ENCODE data around the gene PRAC2.

The PRAC2 gene

GRCh38 chr17:48728232-48729231 is 5.5 kb downstream of the PRAC2 start, which contains the start of gene HOXB13:
Gene HOXB13 (minus strand): TSS chr17:48728750. CDS start chr17:48728593, 157 bp downstream.
- no peaks in the 10 kb centered on the region for H3F3A ChIP-seq (ENCODE audit: insufficient read depth, low read length)
- no peaks in the 10 kb centered on the region for H4K20me1 ChIP-seq (ENCODE audit: insufficient read depth, low read length)
- peak; percentile 41 for DNase-seq
- no peaks in the 10 kb centered on the region for H3K79me2 ChIP-seq (ENCODE audit: low read length)
- H3K9me2 ChIP-seq (replicated peaks; ENCODE audit: insufficient read depth, low read length) = no peaks in the 10 kb centered on the region
- H2AFZ ChIP-seq (ENCODE audit: low read length) = peak within 1 kb of the TSS; percentile 59
- H3K4me2 ChIP-seq (ENCODE audit: low read depth, low read length) = peak within 1 kb of the TSS; percentile 76
- H3K9me3 ChIP-seq (replicated peaks; ENCODE audit: insufficient read depth, low read length) = no peaks in the 10 kb centered on the region
- TF ChIP-seq EZH2phosphoT487 (IDR thresholded peaks at IDR 0.05; ENCODE audit: low read length) (no peak), CTCF (IDR thresholded peaks at IDR 0.05; ENCODE audit: low read length) (no peak), EZH2 (optimal IDR thresholded peaks at IDR 0.05; ENCODE audit: low read depth, low read length) (no peak)
- no peaks in the 10 kb centered on the region for H3K36me3 ChIP-seq (replicated peaks; ENCODE audit: insufficient read depth, low read length)
- no peak within 1 kb of the TSS for H3K9ac ChIP-seq (ENCODE audit: low read length)
- H3K27ac ChIP-seq (ENCODE audit: low read length) = no peak within 1 kb of the TSS
- peak within 1 kb of the TSS; percentile 56 for H3K4me3 ChIP-seq (ENCODE audit: low read length)
- H3K4me1 ChIP-seq (ENCODE audit: low read length) = 0 out of 2 replicates have a peak, but pooled peaks cover 2% of the 10 kb centered on the region
- H3K27me3 ChIP-seq (replicated peaks; ENCODE audit: insufficient read depth, low read length) = peaks cover 97% of the 10 kb centered on the region

GRCh38 chr17:48729335-48730239 is 6.6 kb downstream of the PRAC2 start:
- Histone ChIP-seq H3F3A (ENCODE audit: insufficient read depth, low read length) (no peaks in the 10 kb centered on the region), H3K27me3 (replicated peaks; ENCODE audit: insufficient read depth, low read length) (peaks cover 98% of the 10 kb centered on the region), H3K9me3 (replicated peaks; ENCODE audit: insufficient read depth, low read length) (no peaks in the 10 kb centered on the region), H3K4me1 (ENCODE audit: low read length) (0 out of 2 replicates have a peak, but pooled peaks cover 3% of the 10 kb centered on the region), H2AFZ (ENCODE audit: low read length) (no peak overlapping the region), H3K36me3 (replicated peaks; ENCODE audit: insufficient read depth, low read length) (no peaks in the 10 kb centered on the region), H3K79me2 (ENCODE audit: low read length) (no peaks in the 10 kb centered on the region), H3K9me2 (replicated peaks; ENCODE audit: insufficient read depth, low read length) (no peaks in the 10 kb centered on the region), H3K9ac (ENCODE audit: low read length) (no peak overlapping the region), H4K20me1 (ENCODE audit: insufficient read depth, low read length) (no peaks in the 10 kb centered on the region), H3K27ac (ENCODE audit: low read length) (no peak overlapping the region), H3K4me3 (ENCODE audit: low read length) (no peak overlapping the region), H3K4me2 (ENCODE audit: low read depth, low read length) (no peak overlapping the region)
- no peak for TF ChIP-seq EZH2phosphoT487 (IDR thresholded peaks at IDR 0.05; ENCODE audit: low read length)
- TF ChIP-seq CTCF (IDR thresholded peaks at IDR 0.05; ENCODE audit: low read length) = no peak
- no peak for TF ChIP-seq EZH2 (optimal IDR thresholded peaks at IDR 0.05; ENCODE audit: low read depth, low read length)
- DNase-seq = no peak

- Histone ChIP-seq H4K20me1 (ENCODE audit: insufficient read depth, low read length) (no peaks in the 10 kb centered on the region), H3K4me2 (ENCODE audit: low read depth, low read length) (no peak overlapping the region), H3K9me3 (replicated peaks; ENCODE audit: insufficient read depth, low read length) (no peaks in the 10 kb centered on the region), H3K36me3 (replicated peaks; ENCODE audit: insufficient read depth, low read length) (no peaks in the 10 kb centered on the region), H2AFZ (ENCODE audit: low read length) (no peak overlapping the region), H3K4me1 (ENCODE audit: low read length) (0 out of 2 replicates have a peak, but pooled peaks cover 3% of the 10 kb centered on the region), H3K4me3 (ENCODE audit: low read length) (no peak overlapping the region), H3F3A (ENCODE audit: insufficient read depth, low read length) (no peaks in the 10 kb centered on the region), H3K79me2 (ENCODE audit: low read length) (no peaks in the 10 kb centered on the region), H3K27ac (ENCODE audit: low read length) (no peak overlapping the region), H3K9me2 (replicated peaks; ENCODE audit: insufficient read depth, low read length) (no peaks in the 10 kb centered on the region), H3K27me3 (replicated peaks; ENCODE audit: insufficient read depth, low read length) (peaks cover 98% of the 10 kb centered on the region), H3K9ac (ENCODE audit: low read length) (no peak overlapping the region)
- no peak for DNase-seq
- TF ChIP-seq EZH2 (optimal IDR thresholded peaks at IDR 0.05; ENCODE audit: low read depth, low read length) (no peak), CTCF (IDR thresholded peaks at IDR 0.05; ENCODE audit: low read length) (no peak), EZH2phosphoT487 (IDR thresholded peaks at IDR 0.05; ENCODE audit: low read length) (no peak)
Observed at GRCh38 chr17:48730240-48730550, 7.2 kb downstream of the PRAC2 start.
